ENCODE data around the gene ZSCAN20. TPM values are rescaled to one million over a fixed set of nuclear protein-coding genes. Genes with fewer than 3 reads are reported as not detected.

Gene ZSCAN20
- 9.1 and 13.4 TPM in 2 replicates for total RNA-seq

DNA sequence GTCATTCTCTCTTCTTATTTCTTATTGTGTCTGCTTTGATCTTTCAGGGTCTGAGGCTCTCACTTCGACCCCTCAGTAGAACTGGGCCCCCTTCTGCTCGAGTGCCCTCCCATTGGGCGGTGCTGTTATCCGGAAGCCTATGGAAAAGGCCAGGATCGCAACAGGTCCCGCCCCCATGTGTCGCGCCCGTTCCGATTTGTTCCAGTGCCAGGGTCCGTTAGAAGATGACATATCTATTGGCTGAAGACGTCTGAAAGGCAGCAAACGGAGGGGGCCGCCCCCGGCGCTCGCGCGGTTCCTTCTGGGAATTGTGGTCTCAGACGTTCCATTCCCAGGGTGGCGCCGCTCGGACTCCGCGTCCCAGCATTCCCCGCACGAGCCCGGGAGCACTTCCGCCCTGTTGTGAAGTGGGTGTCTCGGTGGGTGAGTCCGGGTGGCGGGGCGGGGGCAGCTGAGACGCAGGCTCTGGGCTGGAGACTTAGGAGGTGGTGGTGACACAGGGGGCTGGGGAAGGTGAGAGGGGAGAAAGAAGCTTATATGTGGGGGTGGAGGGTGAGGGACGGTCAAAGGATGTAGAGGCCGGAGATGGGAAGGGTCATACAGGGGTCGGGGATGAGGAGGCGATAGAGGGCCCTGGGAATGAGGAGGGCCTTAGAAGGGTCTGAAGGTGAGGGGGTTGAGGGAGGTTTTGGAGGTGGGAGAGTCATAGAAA lies at the start of gene ZSCAN20:
TSS of gene ZSCAN20 (plus strand) at position 377 of the 712 bp plus-strand sequence. CDS start 6,644 bp downstream, outside the sequence.

DNA sequence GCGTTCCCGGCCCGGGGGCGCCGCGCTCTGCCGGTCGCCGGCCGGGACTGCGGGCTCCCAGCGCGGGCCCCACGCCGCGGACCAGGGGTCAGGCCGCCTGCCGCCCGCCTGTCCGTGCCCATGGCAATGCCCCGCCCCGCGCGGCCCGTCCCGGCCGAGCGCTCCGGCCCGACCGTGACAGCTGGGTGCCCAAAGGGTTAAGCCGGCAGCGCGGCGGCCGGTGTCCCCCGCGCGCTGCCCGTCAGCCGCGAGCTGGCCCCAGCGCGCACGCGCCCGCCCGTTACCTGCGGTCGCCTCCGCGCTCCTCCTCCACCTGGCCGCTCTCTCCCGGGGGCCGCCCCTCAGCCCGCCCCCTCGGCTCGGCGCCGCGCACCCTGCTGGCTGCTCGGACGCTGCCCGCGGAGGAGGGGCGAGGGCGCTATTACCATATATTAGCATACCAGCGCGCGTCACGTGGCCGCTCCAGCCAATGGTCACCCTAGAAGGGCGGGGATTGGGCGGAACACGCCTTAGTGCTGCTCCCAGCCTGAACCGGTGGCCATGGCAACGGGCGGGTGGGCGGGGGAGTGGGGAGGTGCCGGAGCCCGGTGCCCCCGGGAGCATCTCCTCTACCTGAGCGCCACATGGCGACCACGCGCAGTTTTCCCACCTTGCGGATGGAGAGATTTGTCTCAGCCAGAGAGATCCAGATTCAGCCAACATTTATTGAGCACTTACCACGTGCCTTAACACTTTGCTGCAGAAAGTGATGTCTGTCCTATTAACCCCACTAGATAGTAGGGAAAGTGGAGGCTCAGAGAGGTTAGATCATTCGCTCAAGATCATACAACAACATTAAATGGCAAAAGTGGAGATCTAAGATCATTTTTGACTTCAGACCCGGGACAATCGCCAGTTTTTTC lies 41.5 kb upstream of the ZSCAN20 start, which contains the start of gene PHC2:
TSS of gene PHC2 (minus strand) at position 404 of the 902 bp plus-strand sequence. CDS start 55,556 bp downstream, outside the sequence.

Other genes starting within 250 kb of the ZSCAN20 start
- 14.6 and 27.9 TPM in 2 replicates for gene ZNF362, start 216.2 kb upstream of the ZSCAN20 start, total RNA-seq
- gene A3GALT2, start 151.5 kb upstream of the ZSCAN20 start, total RNA-seq = not detected in 2 replicates
- 116 and 130 TPM in 2 replicates for gene PHC2, start 41.5 kb upstream of the ZSCAN20 start, total RNA-seq

All from cardiac ventricle fibroblast (primary cell).